Fibroblast of lung (primary cell): Measurements from ENCODE around the gene KRTAP9-7.

Experiments
- CTCF ChIP-seq, 2 donors: IDR thresholded peaks in 1 of 2; conservative IDR thresholded peaks in 1 of 2; 1 replicate in 1 of 2; 2 replicates in 1 of 2; pipeline ENCODE4 v1.5.1; 2011 to 2012; ENCODE audit warnings: low read length in 2 of 2, control low read depth in 1 of 2, inconsistent platforms in 1 of 2, low read depth in 1 of 2, mild to moderate bottlenecking in 1 of 2
- EZH2 ChIP-seq: IDR thresholded peaks from 2 replicates; pipeline ENCODE4 v1.5.1; 2012; ENCODE audit warnings: low read length, control low read depth, mild to moderate bottlenecking; ENCODE audit errors: missing control alignments

- no peak for TF ChIP-seq CTCF (conservative IDR thresholded peaks at IDR 0.05 in 1 of 2, IDR thresholded peaks at IDR 0.05 in 1 of 2; ENCODE audit: low read depth in 1 of 2, low read length in 2 of 2)
- TF ChIP-seq EZH2, result no peak
These were observed 2.9 kb downstream of the KRTAP9-7 start for GRCh38 chr17:41278176-41278955.
